Ascending aorta (tissue), 2 donors: ENCODE data around the gene CFL1. TPM values are rescaled to one million over a fixed set of nuclear protein-coding genes. Genes with fewer than 3 reads are reported as not detected.
A peak's percentile ranks its signal among the peaks of the same experiment; 100 is the strongest.

Source experiments
- DNase-seq, 2 donors: peaks; one replicate each; pipeline ENCODE4 v3.0.0-alpha.2; 2019; ENCODE audit warnings: low spot score in 2 of 2
- H3K27ac ChIP-seq, 2 donors: fragments of 200-600 bp; sonication (generic); one replicate each; pipeline ENCODE4 v1.5.1; 2016 to 2017; ENCODE audit warnings: mild to moderate bottlenecking in 1 of 2
- H3K27me3 ChIP-seq: fragments of 200-600 bp; sonication (generic); one replicate; pipeline ENCODE4 v1.5.1; 2017
- H3K36me3 ChIP-seq, 2 donors: fragments of 200-600 bp; sonication (generic); one replicate each; pipeline ENCODE4 v1.5.1; 2016
- H3K4me1 ChIP-seq, 2 donors: fragments of 200-600 bp; sonication (generic); one replicate each; pipeline ENCODE4 v1.5.1; 2016 to 2017; ENCODE audit warnings: mild to moderate bottlenecking in 1 of 2
- H3K4me3 ChIP-seq, 2 donors: fragments of 200-600 bp; sonication (generic); one replicate each; pipeline ENCODE4 v1.5.1; 2016 to 2017; ENCODE audit warnings: mild to moderate bottlenecking in 1 of 2
- H3K9me3 ChIP-seq, 2 donors: fragments of 200-600 bp; sonication (generic); one replicate each; pipeline ENCODE4 v1.5.1; 2016
- CTCF ChIP-seq, 3 experiments: fragments of 200-600 bp in 2 of 3; fragments of 450-650 bp in 1 of 3; sonication (generic) in 2 of 3; IDR thresholded peaks; one replicate each; pipeline ENCODE4 v1.5.1; 2016 to 2019; ENCODE audit warnings: antibody characterized with exemption in 3 of 3, mild to moderate bottlenecking in 1 of 3, moderate library complexity in 1 of 3
- intact Hi-C: fragments of 100-400 bp; cut with DNase I; formaldehyde crosslinking; loops from one replicate; pipeline ENCODE4 v1.15.1; 2023
- total RNA-seq: library from RNA; depleted of rRNA; stranded (reverse); fragments of >200 nt; gene quantifications from one replicate; pipeline ENCODE4 v1.1.0, GENCODE V29; 2016

CFL1 gene
- total RNA-seq, 1 donor from 2014 or later, result 974 TPM

GRCh38 chr11:65900125-65900898, 42.3 kb upstream of the CFL1 start, which contains the start of gene FOSL1:
Gene FOSL1, minus strand, starts transcription at chr11:65900388. Its CDS starts 49 bp downstream, at chr11:65900339.
- H3K4me1 ChIP-seq, result peaks cover 7 to 20% of the 10 kb centered on the region in 2 donors
- intact Hi-C loops, result loop anchor here (1.0 kb wide), 3 partner anchors 10 to 19 kb away; partner anchors contain the start of genes C11orf68, CCDC85B and DRAP1

GRCh38 chr11:65899356-65900124, 41.6 kb upstream of the CFL1 start:
- Histone ChIP-seq H3K27me3 (no peaks in the 10 kb centered on the region), H3K36me3 (no peaks in the 10 kb centered on the region), H3K4me3 (peak overlapping the region; percentile 70 to 80), H3K4me1 (peaks cover 7 to 20% of the 10 kb centered on the region in 2 donors), H3K27ac (peak overlapping the region; percentile 84 to 85), H3K9me3 (no peaks in the 10 kb centered on the region)
- intact Hi-C loops, result loop anchor here (1.0 kb wide), 3 partner anchors 9 to 20 kb away; partner anchors contain the start of genes C11orf68, CCDC85B and DRAP1
- TF ChIP-seq CTCF (IDR thresholded peaks at IDR 0.05), result no peak
- peak in 1 of 2 donors; percentile 89 for DNase-seq

More at GRCh38 chr11:65900125-65900898, 42.3 kb upstream of the CFL1 start, which contains the start of gene FOSL1:
- H3K36me3 ChIP-seq, result no peaks in the 10 kb centered on the region
- DNase-seq, result peak; percentile 80 to 96
- no peaks in the 10 kb centered on the region for H3K27me3 ChIP-seq
- H3K9me3 ChIP-seq, result no peaks in the 10 kb centered on the region
- no peak for TF ChIP-seq CTCF (IDR thresholded peaks at IDR 0.05)
- peak within 1 kb of the TSS; percentile 70 to 80 for H3K4me3 ChIP-seq
- peak within 1 kb of the TSS; percentile 84 to 85 for H3K27ac ChIP-seq

GRCh38 chr11:65898656-65899355, 40.8 kb upstream of the CFL1 start:
- H3K4me3 ChIP-seq, result peak overlapping the region; percentile 70 to 80
- H3K27ac ChIP-seq, result peak overlapping the region; percentile 84 to 85
- DNase-seq, result no peak
- intact Hi-C loops, result no loop called here
- no peaks in the 10 kb centered on the region for H3K9me3 ChIP-seq
- H3K27me3 ChIP-seq, result no peaks in the 10 kb centered on the region
- peaks cover 7 to 22% of the 10 kb centered on the region in 2 donors for H3K4me1 ChIP-seq
- no peaks in the 10 kb centered on the region for H3K36me3 ChIP-seq
- no peak for TF ChIP-seq CTCF (IDR thresholded peaks at IDR 0.05)

- Histone ChIP-seq H3K27ac (peak overlapping the region; percentile 21 to 42), H3K9me3 (no peaks in the 10 kb centered on the region), H3K36me3 (no peaks in the 10 kb centered on the region), H3K27me3 (no peaks in the 10 kb centered on the region), H3K4me3 (no peak overlapping the region), H3K4me1 (peaks cover 16 to 38% of the 10 kb centered on the region in 2 donors)
- DNase-seq, result no peak
- intact Hi-C loops, result no loop called here
- no peak for TF ChIP-seq CTCF (IDR thresholded peaks at IDR 0.05)
Measured at GRCh38 chr11:65897020-65897471, 39.1 kb upstream of the CFL1 start.
